SK-N-SH (cell line): ENCODE data around the gene LMOD3.

Experiments
- EP300 ChIP-seq, 2 experiments: IDR thresholded peaks; 2 replicates each; pipeline versions ENCODE4 v1.4.0 to v1.6.1; 2012; ENCODE audit warnings: borderline replicate concordance in 1 of 2, low read depth in 1 of 2, low read length in 1 of 2
- RFX5 ChIP-seq: IDR thresholded peaks from 2 replicates; pipeline ENCODE4 v1.6.1; 2012; ENCODE audit warnings: mild to moderate bottlenecking, improper control_type of control experiment, low read length
- YY1 ChIP-seq: IDR thresholded peaks from 2 replicates; pipeline ENCODE4 v1.4.0; 2012; ENCODE audit warnings: low read depth, mild to moderate bottlenecking
- TF ChIP-seq, protein P1 (sequence below): fragments of 200-600 bp; sonication (generic); IDR thresholded peaks from 2 replicates; pipeline ENCODE4 v1.6.1; 2017; ENCODE audit warnings: antibody characterized with exemption, mild to moderate bottlenecking, moderate library complexity

DNA sequence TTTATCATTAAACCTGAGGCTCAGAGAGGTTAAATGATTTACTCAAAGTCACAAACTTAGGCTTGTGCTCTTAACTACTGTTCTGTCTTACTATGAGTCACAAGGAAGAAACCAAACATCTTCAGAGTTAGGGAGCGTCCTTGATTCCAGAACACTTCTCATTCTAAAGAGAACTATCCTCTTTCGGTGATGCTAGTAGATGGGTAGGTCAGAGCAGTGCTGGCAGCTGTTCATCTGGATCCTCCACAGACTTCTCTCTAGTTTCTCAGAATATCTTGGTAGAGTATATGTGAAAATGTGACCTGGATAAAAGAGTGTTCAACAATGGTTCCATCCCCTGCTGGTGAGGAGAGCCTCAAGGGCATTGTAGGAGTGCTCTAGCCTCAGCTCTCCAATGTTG is 34.3 kb downstream of the LMOD3 start:
- TF ChIP-seq, protein P1, sequence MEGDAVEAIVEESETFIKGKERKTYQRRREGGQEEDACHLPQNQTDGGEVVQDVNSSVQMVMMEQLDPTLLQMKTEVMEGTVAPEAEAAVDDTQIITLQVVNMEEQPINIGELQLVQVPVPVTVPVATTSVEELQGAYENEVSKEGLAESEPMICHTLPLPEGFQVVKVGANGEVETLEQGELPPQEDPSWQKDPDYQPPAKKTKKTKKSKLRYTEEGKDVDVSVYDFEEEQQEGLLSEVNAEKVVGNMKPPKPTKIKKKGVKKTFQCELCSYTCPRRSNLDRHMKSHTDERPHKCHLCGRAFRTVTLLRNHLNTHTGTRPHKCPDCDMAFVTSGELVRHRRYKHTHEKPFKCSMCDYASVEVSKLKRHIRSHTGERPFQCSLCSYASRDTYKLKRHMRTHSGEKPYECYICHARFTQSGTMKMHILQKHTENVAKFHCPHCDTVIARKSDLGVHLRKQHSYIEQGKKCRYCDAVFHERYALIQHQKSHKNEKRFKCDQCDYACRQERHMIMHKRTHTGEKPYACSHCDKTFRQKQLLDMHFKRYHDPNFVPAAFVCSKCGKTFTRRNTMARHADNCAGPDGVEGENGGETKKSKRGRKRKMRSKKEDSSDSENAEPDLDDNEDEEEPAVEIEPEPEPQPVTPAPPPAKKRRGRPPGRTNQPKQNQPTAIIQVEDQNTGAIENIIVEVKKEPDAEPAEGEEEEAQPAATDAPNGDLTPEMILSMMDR = no peak
- TF ChIP-seq RFX5 (no peak), EP300 (IDR thresholded peaks at IDR 0.05; ENCODE audit: borderline replicate concordance in 1 of 2, low read depth in 1 of 2, low read length in 1 of 2) (no peak), YY1 (no peak)
